RWPE2 (cell line): Measurements from ENCODE around the gene NUDCD2.

Experiments
- ATAC-seq: fragments of 200-7000 bp; cut with Tn5 transposase; 3 replicates; pipeline ENCODE4 v1.9.1; 2021; ENCODE audit warnings: low read depth
- DNase-seq: peaks from one replicate; pipeline ENCODE4 v3.0.0-alpha.2; 2020; ENCODE audit warnings: low spot score
- H3K27ac ChIP-seq: fragments of 450-650 bp; 2 replicates; pipeline ENCODE4 v1.5.1; 2017; ENCODE audit warnings: mild to moderate bottlenecking; ENCODE audit not compliant: poor library complexity, severe bottlenecking
- H3K27me3 ChIP-seq: fragments of 250-450 bp; sonication (Bioruptor Pico); 2 replicates; pipeline ENCODE4 v1.5.1; 2021; ENCODE audit warnings: mild to moderate bottlenecking, moderate library complexity; ENCODE audit not compliant: insufficient read depth, poor library complexity, severe bottlenecking
- H3K36me3 ChIP-seq: fragments of 250-450 bp; sonication (Bioruptor Pico); 2 replicates; pipeline ENCODE4 v1.5.1; 2020; ENCODE audit warnings: low read depth, mild to moderate bottlenecking, moderate library complexity
- H3K4me1 ChIP-seq: fragments of 250-450 bp; sonication (Bioruptor Pico); 2 replicates; pipeline ENCODE4 v1.5.1; 2021; ENCODE audit warnings: mild to moderate bottlenecking, moderate library complexity; ENCODE audit not compliant: insufficient read depth, poor library complexity, severe bottlenecking
- H3K4me3 ChIP-seq: fragments of 250-450 bp; sonication (Bioruptor Pico); 2 replicates; pipeline ENCODE4 v1.5.1; 2021; ENCODE audit warnings: mild to moderate bottlenecking, moderate library complexity; ENCODE audit not compliant: severe bottlenecking
- H3K9me3 ChIP-seq: fragments of 250-450 bp; sonication (Bioruptor Pico); 2 replicates; pipeline ENCODE4 v1.5.1; 2021; ENCODE audit warnings: mild to moderate bottlenecking, moderate library complexity; ENCODE audit not compliant: severe bottlenecking
- CTCF ChIP-seq: fragments of 450-650 bp; IDR thresholded peaks from one replicate; pipeline ENCODE4 v1.5.1; 2017; ENCODE audit warnings: mild to moderate bottlenecking, moderate library complexity; ENCODE audit not compliant: poor library complexity, severe bottlenecking

NUDCD2 gene

GRCh38 chr5:163444526-163444925 is 15.4 kb downstream of the NUDCD2 start:
- no peak overlapping the region for H3K27ac ChIP-seq
- peaks cover 100% of the 10 kb centered on the region for H3K36me3 ChIP-seq
- H3K9me3 ChIP-seq: no peaks in the 10 kb centered on the region
- no peaks in the 10 kb centered on the region for H3K27me3 ChIP-seq
- no peak overlapping the region for H3K4me3 ChIP-seq
- peaks cover 14% of the 10 kb centered on the region for H3K4me1 ChIP-seq
- ATAC-seq (peak; percentile 41; the same call in 1 of the 3 replicates), DNase-seq (no peak)
- no peak for TF ChIP-seq CTCF

- no peak for TF ChIP-seq CTCF
- DNase-seq: no peak
- Histone ChIP-seq H3K36me3 (peaks cover 79% of the 10 kb centered on the region), H3K4me1 (peaks cover 24% of the 10 kb centered on the region), H3K9me3 (no peaks in the 10 kb centered on the region), H3K4me3 (no peak overlapping the region), H3K27ac (no peak overlapping the region), H3K27me3 (no peaks in the 10 kb centered on the region)
- no peak for ATAC-seq
Observed at GRCh38 chr5:163440954-163441353, 18.9 kb downstream of the NUDCD2 start.

GRCh38 chr5:163439092-163439425 is 20.8 kb downstream of the NUDCD2 start:
- DNase-seq (no peak), ATAC-seq (no peak)
- Histone ChIP-seq H3K27ac (peak overlapping the region; percentile 67), H3K27me3 (no peaks in the 10 kb centered on the region), H3K9me3 (no peaks in the 10 kb centered on the region), H3K4me1 (peaks cover 29% of the 10 kb centered on the region), H3K4me3 (peak overlapping the region; percentile 83), H3K36me3 (peaks cover 61% of the 10 kb centered on the region)
- no peak for TF ChIP-seq CTCF

- DNase-seq (peak; percentile 98), ATAC-seq (peak; percentile 94)
- peak within 1 kb of the TSS; percentile 83 for H3K4me3 ChIP-seq
- no peaks in the 10 kb centered on the region for H3K9me3 ChIP-seq
- H3K27ac ChIP-seq: peak within 1 kb of the TSS; percentile 67
- H3K4me1 ChIP-seq: peaks cover 29% of the 10 kb centered on the region
- H3K36me3 ChIP-seq: peaks cover 45% of the 10 kb centered on the region
- TF ChIP-seq CTCF: no peak
- no peaks in the 10 kb centered on the region for H3K27me3 ChIP-seq
Observed at GRCh38 chr5:163437309-163438182, 22.4 kb downstream of the NUDCD2 start, which contains the start of gene CCNG1. Gene CCNG1, plus strand, starts transcription at chr5:163437595. Its CDS starts 1,662 bp downstream, at chr5:163439257.

GRCh38 chr5:163437011-163437308 is 22.9 kb downstream of the NUDCD2 start:
- Histone ChIP-seq H3K36me3 (peaks cover 40% of the 10 kb centered on the region), H3K4me3 (peak overlapping the region; percentile 83), H3K27me3 (no peaks in the 10 kb centered on the region), H3K9me3 (no peaks in the 10 kb centered on the region), H3K27ac (peak overlapping the region; percentile 67), H3K4me1 (peaks cover 29% of the 10 kb centered on the region)
- no peak for TF ChIP-seq CTCF
- DNase-seq (no peak), ATAC-seq (no peak)
